GM12891 (cell line): ENCODE measurements around the gene KTN1.

Source experiments
- PAX5 ChIP-seq: IDR thresholded peaks from 2 replicates; pipeline ENCODE4 v1.6.1; 2011; ENCODE audit warnings: low read length, moderate library complexity, mild to moderate bottlenecking; ENCODE audit not compliant: insufficient read depth, severe bottlenecking
- POLR2A ChIP-seq: IDR thresholded peaks from 2 replicates; pipeline ENCODE4 v1.6.1; 2011; ENCODE audit warnings: low read depth, low read length, control low read depth
- POLR2AphosphoS5 ChIP-seq: IDR thresholded peaks from 2 replicates; pipeline ENCODE4 v1.6.1; 2011; ENCODE audit warnings: low read depth, low read length, control low read depth
- POU2F2 ChIP-seq: IDR thresholded peaks from 2 replicates; pipeline ENCODE4 v1.6.1; 2011; ENCODE audit warnings: low read depth, mild to moderate bottlenecking, control low read depth, low read length, moderate library complexity
- SPI1 ChIP-seq: IDR thresholded peaks from 2 replicates; pipeline ENCODE4 v1.6.1; 2011; ENCODE audit warnings: low read depth, low read length, control low read depth
- TAF1 ChIP-seq: IDR thresholded peaks from 2 replicates; pipeline ENCODE4 v1.6.1; 2011; ENCODE audit warnings: low read depth, low read length, control low read depth

DNA sequence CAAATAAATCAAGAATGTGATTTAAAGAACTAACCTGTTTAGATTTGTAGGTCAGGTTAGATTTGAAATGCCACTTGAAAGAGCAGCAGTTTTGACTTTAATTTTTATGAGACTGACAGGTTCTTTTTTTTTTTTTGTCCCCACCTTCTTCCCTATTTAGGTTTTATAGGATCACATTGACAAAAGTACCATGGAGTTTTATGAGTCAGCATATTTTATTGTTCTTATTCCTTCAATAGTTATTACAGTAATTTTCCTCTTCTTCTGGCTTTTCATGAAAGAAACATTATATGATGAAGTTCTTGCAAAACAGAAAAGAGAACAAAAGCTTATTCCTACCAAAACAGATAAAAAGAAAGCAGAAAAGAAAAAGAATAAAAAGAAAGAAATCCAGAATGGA, 31.9 kb downstream of the KTN1 start:
- no peak for TF ChIP-seq POLR2AphosphoS5
- TF ChIP-seq POLR2A = no peak
- no peak for TF ChIP-seq POU2F2
- TF ChIP-seq PAX5 = no peak
- TF ChIP-seq TAF1 = no peak
- TF ChIP-seq SPI1 = no peak
